ENCODE measurements around the gene MIEF1.

MIEF1 gene

GRCh38 chr22:39481054-39481453 is 21.0 kb upstream of the MIEF1 start:
- CTCF ChIA-PET, result no interaction called here
- no peak for DNase-seq (ENCODE audit: low spot score)
- POLR2A ChIA-PET (ENCODE audit: low non-redundant PET), result no interaction called here
- TF ChIP-seq CTCF (conservative IDR thresholded peaks at IDR 0.05; ENCODE audit: low read depth), result no peak
- no peak overlapping the region for H3K27ac ChIP-seq

- TF ChIP-seq CTCF (conservative IDR thresholded peaks at IDR 0.05; ENCODE audit: low read depth), result no peak
- H3K27ac ChIP-seq, result no peak overlapping the region
- POLR2A ChIA-PET (ENCODE audit: low non-redundant PET), result no interaction called here
- CTCF ChIA-PET, result interaction anchor here (0.6 kb wide), 1 partner anchor 16 kb away, joined by 4 read pairs; no protein-coding TSS in a partner anchor
- DNase-seq (ENCODE audit: low spot score), result no peak
These were observed 20.5 kb upstream of the MIEF1 start for GRCh38 chr22:39481595-39481994.

GRCh38 chr22:39482768-39483167 is 19.3 kb upstream of the MIEF1 start:
- TF ChIP-seq CTCF (conservative IDR thresholded peaks at IDR 0.05; ENCODE audit: low read depth), result no peak
- DNase-seq (ENCODE audit: low spot score), result no peak
- ChIA-PET POLR2A (ENCODE audit: low non-redundant PET) (no interaction called here), CTCF (no interaction called here)
- H3K27ac ChIP-seq, result no peak overlapping the region

GRCh38 chr22:39486951-39487825 is 14.9 kb upstream of the MIEF1 start:
- no peak for TF ChIP-seq CTCF (conservative IDR thresholded peaks at IDR 0.05; ENCODE audit: low read depth)
- no peak overlapping the region for H3K27ac ChIP-seq
- DNase-seq (ENCODE audit: low spot score), result no peak
- POLR2A ChIA-PET (ENCODE audit: low non-redundant PET), result no interaction called here
- CTCF ChIA-PET, result no interaction called here

GRCh38 chr22:39487826-39488520 is 14.1 kb upstream of the MIEF1 start:
- CTCF ChIA-PET, result no interaction called here

More at GRCh38 chr22:39487826-39488520, 14.1 kb upstream of the MIEF1 start:
- TF ChIP-seq CTCF (conservative IDR thresholded peaks at IDR 0.05; ENCODE audit: low read depth), result no peak
- no peak overlapping the region for H3K27ac ChIP-seq
- DNase-seq (ENCODE audit: low spot score), result no peak
- POLR2A ChIA-PET (ENCODE audit: low non-redundant PET), result no interaction called here
